ENCODE data around the gene MYBPHL. TPM values are rescaled to one million over a fixed set of nuclear protein-coding genes. Genes with fewer than 3 reads are reported as not detected.

The MYBPHL gene
- total and polyA plus RNA-seq, 2 of the 13 experiments (the other 11 are each of a cell fraction or from before 2014, with no cell fraction given): 3.7 to 3.8 TPM

- TF ChIP-seq, protein P1, sequence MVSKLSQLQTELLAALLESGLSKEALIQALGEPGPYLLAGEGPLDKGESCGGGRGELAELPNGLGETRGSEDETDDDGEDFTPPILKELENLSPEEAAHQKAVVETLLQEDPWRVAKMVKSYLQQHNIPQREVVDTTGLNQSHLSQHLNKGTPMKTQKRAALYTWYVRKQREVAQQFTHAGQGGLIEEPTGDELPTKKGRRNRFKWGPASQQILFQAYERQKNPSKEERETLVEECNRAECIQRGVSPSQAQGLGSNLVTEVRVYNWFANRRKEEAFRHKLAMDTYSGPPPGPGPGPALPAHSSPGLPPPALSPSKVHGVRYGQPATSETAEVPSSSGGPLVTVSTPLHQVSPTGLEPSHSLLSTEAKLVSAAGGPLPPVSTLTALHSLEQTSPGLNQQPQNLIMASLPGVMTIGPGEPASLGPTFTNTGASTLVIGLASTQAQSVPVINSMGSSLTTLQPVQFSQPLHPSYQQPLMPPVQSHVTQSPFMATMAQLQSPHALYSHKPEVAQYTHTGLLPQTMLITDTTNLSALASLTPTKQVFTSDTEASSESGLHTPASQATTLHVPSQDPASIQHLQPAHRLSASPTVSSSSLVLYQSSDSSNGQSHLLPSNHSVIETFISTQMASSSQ (IDR thresholded peaks at IDR 0.05; ENCODE audit: low read depth): no peak
- TF ChIP-seq, protein P1 (CRISPR knock-in tag; IDR thresholded peaks at IDR 0.05; ENCODE audit: borderline replicate concordance): peak; percentile 65; the same call in 1 of the 2 replicates
- TF ChIP-seq XRCC5 (optimal IDR thresholded peaks at IDR 0.05; ENCODE audit: low read length): peak; percentile 99
- TF ChIP-seq ZNF510 (CRISPR knock-in tag; IDR thresholded peaks at IDR 0.05; ENCODE audit: low read depth): peak; percentile 82; the same call in 1 of the 2 replicates
- TF ChIP-seq, protein P2, sequence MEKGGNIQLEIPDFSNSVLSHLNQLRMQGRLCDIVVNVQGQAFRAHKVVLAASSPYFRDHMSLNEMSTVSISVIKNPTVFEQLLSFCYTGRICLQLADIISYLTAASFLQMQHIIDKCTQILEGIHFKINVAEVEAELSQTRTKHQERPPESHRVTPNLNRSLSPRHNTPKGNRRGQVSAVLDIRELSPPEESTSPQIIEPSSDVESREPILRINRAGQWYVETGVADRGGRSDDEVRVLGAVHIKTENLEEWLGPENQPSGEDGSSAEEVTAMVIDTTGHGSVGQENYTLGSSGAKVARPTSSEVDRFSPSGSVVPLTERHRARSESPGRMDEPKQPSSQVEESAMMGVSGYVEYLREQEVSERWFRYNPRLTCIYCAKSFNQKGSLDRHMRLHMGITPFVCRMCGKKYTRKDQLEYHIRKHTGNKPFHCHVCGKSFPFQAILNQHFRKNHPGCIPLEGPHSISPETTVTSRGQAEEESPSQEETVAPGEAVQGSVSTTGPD (CRISPR knock-in tag; IDR thresholded peaks at IDR 0.05): no peak
- no peak for TF ChIP-seq ZBTB40 (IDR thresholded peaks at IDR 0.05)
- TF ChIP-seq ZBTB40 (CRISPR knock-in tag; IDR thresholded peaks at IDR 0.05): 0 out of 2 replicates have a peak, but pooled peaks have one; percentile 47
- 0 out of 2 replicates have a peak, but pooled peaks have one; percentile 28 for TF ChIP-seq PAWR (CRISPR knock-in tag; IDR thresholded peaks at IDR 0.05; ENCODE audit: borderline replicate concordance)
- TF ChIP-seq ZNF616 (CRISPR knock-in tag; IDR thresholded peaks at IDR 0.05; ENCODE audit: low read depth): no peak
- TF ChIP-seq, protein P3, sequence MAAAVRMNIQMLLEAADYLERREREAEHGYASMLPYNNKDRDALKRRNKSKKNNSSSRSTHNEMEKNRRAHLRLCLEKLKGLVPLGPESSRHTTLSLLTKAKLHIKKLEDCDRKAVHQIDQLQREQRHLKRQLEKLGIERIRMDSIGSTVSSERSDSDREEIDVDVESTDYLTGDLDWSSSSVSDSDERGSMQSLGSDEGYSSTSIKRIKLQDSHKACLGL (CRISPR knock-in tag; IDR thresholded peaks at IDR 0.05): no peak; the same call in 1 of the 2 replicates
- no peak for TF ChIP-seq ZMYM2 (CRISPR knock-in tag; IDR thresholded peaks at IDR 0.05)
- no peak for TF ChIP-seq ZFAT (CRISPR knock-in tag; conservative IDR thresholded peaks at IDR 0.05)
These were observed 43.0 kb downstream of the MYBPHL start (continued) for GRCh38 chr1:109263597-109264378.
